NCI-H526 (cell line): ENCODE measurements around the gene DOCK1.

Experiments used
- DNase-seq, 2 experiments: peaks; one replicate each; lab custom pipeline; 2025; lab: John Stamatoyannopoulos, UW

Gene DOCK1

DNA sequence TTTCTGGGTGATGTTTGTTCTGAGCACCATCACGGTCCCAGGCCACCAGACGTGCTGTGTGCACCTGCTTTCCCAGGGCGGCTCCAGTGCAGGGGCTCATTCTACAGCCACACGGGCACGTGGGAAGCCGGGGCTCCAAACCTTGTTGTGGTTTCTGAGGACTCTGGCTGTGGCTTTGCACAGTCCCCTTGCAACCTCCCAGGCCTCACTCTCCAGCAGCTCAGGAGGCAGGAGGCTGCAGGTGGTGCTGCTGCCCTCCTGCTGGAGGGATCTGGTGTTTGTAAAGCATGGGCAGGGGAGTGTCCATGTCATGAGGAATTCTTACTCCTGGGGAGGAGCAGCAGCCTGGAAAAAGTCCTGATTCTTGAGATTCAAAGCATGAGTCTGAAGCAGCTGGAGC is 236.9 kb downstream of the DOCK1 start:
- no peak for DNase-seq

- no peak for DNase-seq
Measured at GRCh38 chr10:127142856-127143255, 237.6 kb downstream of the DOCK1 start.

DNA sequence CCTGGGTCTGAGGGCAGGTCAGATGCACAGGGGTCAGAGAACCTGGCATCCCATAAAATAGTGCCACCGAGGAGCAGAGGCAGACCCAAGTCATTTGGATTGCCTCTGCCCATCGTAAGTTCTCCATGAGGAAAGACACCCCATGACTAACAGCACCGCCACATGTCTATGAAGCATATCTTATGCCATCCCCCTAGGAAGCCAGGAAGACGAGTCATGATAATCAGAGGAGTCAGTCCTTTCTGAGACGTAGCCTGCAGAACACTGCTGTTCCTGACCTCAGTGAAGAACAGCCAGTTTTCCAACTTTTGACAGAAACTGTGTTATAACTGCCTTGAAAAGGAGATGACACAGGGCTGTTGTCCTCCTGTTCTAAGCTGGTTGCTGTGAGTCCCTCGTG is 239.9 kb downstream of the DOCK1 start:
- DNase-seq: no peak

GRCh38 chr10:127146661-127147060 is 241.4 kb downstream of the DOCK1 start:
- no peak for DNase-seq

- no peak for DNase-seq
Measured at GRCh38 chr10:127148066-127148932, 243.1 kb downstream of the DOCK1 start.

DNA sequence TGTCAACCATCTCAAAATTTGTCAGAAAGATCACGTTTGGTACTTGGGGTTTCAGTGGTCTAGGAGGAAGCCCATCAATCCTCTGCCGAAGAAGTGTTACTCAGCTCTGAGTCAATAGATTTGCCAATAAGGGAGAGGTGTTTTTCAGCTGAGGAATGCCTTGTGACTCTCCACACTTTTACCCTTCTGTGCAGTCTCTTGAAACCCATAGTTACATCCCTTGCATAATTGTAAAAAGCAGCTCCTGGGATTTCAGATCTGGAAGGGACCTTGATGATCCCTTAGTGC is 243.6 kb downstream of the DOCK1 start:
- no peak for DNase-seq

- DNase-seq: no peak
Measured at GRCh38 chr10:127149501-127150081, 244.4 kb downstream of the DOCK1 start.

- no peak for DNase-seq
Measured at GRCh38 chr10:127150136-127150535, 244.9 kb downstream of the DOCK1 start.

- DNase-seq: no peak
Measured at GRCh38 chr10:127151541-127151940, 246.3 kb downstream of the DOCK1 start.

DNA sequence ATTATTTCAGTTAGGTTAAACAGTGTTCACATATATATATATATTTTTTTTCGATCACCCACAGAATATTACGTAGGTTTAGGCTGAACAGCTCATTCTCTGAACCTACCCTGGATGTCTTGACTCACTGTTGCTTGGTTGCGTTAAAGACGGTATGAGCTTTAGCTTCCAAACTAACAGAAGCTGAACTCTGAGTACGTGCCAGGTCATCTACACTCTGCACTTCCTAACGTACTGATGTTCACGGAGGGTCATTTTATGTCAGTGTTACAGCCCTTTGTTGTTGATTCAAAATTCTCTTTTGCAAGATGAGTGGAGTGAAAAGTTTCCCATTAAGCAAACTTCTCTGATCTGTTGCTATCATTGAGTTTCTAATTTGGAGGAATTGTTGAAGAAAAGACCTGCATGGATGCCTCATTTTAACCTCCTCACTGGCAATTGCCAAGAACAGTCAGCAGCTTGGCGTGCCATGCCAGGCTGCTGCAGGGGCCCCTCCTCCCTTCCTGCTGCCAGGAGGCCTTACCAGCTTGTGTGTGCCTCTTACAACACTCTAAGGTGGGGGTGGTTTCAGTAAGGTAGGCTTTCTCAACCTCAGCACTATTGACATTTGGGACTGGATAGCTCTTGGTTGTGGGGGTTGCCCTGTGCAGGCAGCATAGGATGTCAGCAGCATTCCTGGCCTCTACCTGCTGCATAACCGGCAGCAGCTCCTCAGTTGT is 246.9 kb downstream of the DOCK1 start:
- no peak for DNase-seq

DNA sequence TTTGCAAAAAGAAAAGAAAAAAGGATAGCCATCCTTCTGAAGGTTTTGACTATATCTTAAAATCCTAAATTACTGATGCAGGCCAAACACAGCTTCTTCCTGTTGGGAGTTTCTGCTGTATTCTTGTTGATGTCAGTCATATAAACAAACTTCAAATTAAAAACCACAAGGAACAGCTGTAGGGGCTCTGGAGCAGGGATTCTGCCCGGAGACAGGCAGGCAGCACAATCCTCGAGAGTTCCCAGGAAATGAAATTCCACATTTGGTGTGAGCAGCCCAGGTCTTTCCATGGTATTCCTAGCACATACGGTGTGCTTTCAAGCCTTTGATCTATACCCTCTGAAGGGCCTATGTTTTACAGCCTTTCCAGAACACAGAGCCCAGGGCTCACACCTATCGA is 248.0 kb downstream of the DOCK1 start:
- DNase-seq: no peak

GRCh38 chr10:127154831-127155620 is 249.8 kb downstream of the DOCK1 start:
- DNase-seq: no peak

GRCh38 chr10:127157089-127157488 is 251.9 kb downstream of the DOCK1 start:
- DNase-seq: no peak

GRCh38 chr10:127157506-127158200 is 252.4 kb downstream of the DOCK1 start:
- DNase-seq: no peak

DNA sequence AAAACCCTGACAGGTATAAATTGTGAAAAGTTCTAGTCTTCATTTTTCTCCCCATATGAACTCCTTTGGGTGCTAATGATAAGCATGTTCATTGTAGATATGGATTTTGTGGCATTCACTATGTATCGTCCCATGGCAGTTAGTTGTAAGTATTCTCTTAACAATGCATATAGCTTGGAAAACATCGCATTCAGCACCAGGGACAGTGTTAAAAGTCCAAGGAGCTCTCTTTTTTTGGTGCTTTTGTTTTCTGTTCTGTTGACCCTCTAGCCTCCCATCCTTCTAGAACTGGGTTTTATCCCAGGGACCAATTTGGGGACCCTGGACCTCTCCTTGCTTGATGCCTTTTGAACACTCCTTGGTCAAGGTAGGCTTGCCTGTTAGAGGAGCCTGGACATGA is 253.4 kb downstream of the DOCK1 start:
- no peak for DNase-seq

- no peak for DNase-seq
Measured at GRCh38 chr10:127159648-127160245, 254.5 kb downstream of the DOCK1 start.

GRCh38 chr10:127161482-127161881 is 256.3 kb downstream of the DOCK1 start:
- no peak for DNase-seq

- no peak for DNase-seq
Measured at GRCh38 chr10:127162841-127163240, 257.6 kb downstream of the DOCK1 start.

DNA sequence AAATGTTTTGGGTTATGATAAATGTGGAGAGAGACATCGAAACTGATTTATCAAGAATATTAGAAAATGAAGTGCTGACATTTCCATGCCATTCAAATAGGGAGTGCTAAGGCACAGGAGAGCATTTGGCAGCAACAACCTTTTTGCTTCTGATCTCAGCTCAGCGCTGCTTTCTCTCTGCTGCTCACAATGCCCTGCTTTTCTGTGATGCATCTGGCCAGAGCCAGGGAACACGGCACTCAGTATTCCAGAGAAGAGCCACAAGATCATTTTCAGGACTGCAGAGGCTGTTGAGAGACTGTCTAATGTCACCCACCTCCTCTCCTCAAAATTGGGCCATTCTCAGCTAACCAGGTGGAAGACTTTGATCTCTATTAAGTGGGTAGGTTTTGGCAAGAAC is 263.0 kb downstream of the DOCK1 start:
- no peak for DNase-seq

DNA sequence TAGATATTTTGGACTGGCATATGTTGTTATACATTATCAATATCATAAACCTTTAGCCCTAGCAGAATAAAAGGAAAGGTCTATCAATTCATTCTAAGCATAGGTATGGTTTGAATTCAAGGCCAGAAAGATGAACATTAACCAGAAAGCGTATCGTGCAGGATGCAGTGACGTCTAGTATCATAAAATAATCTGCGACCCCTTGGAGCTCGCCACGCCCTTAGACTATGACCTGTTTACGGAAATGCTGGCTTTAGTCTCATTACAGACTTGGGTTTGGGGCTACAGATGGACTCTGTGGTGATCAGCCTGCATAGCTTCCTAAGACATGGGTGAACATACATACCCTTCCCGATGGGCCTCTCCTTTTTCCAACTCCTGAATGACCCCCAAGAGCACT is 269.6 kb downstream of the DOCK1 start:
- no peak for DNase-seq

GRCh38 chr10:127175357-127176110 is 270.3 kb downstream of the DOCK1 start:
- no peak for DNase-seq
